Endothelial cell (in vitro differentiated cells): Measurements from ENCODE around the gene PPP1R18. TPM values are rescaled to one million over a fixed set of nuclear protein-coding genes. Genes with fewer than 3 reads are reported as not detected.

Source experiments
- DNase-seq: peaks from one replicate; pipeline ENCODE4 v3.0.0; 2021; ENCODE audit warnings: low spot score
- H3K27ac Mint-ChIP-seq: one replicate; pipeline ENCODE4 v1.8.0; 2021; ENCODE audit warnings: mixed read lengths, inconsistent platforms; ENCODE audit not compliant: unreplicated experiment
- H3K27me3 Mint-ChIP-seq: one replicate; pipeline ENCODE4 v1.8.0; 2021; ENCODE audit warnings: mild to moderate bottlenecking, moderate library complexity, mixed read lengths, inconsistent platforms; ENCODE audit not compliant: unreplicated experiment
- H3K36me3 Mint-ChIP-seq: one replicate; pipeline ENCODE4 v1.8.0; 2021; ENCODE audit warnings: mild to moderate bottlenecking, low read depth, mixed read lengths, inconsistent platforms; ENCODE audit not compliant: unreplicated experiment
- H3K4me1 Mint-ChIP-seq: one replicate; pipeline ENCODE4 v1.8.0; 2021; ENCODE audit warnings: mild to moderate bottlenecking, mixed read lengths, inconsistent platforms; ENCODE audit not compliant: unreplicated experiment
- H3K4me3 Mint-ChIP-seq: one replicate; pipeline ENCODE4 v1.8.0; 2021; ENCODE audit warnings: mild to moderate bottlenecking, mixed read lengths, inconsistent platforms; ENCODE audit not compliant: unreplicated experiment
- H3K9me3 Mint-ChIP-seq: one replicate; pipeline ENCODE4 v1.8.0; 2021; ENCODE audit warnings: mixed read lengths, inconsistent platforms; ENCODE audit not compliant: unreplicated experiment
- CTCF ChIP-seq: fragments of 200-600 bp; sonication (generic); IDR thresholded peaks from one replicate; pipeline ENCODE4 v1.5.0; 2021; ENCODE audit warnings: antibody characterized with exemption; ENCODE audit not compliant: unreplicated experiment
- total RNA-seq: library from RNA; stranded (reverse); fragmentation: NEBNext Ultra II Directional; extraction: Animal tissue kit (Norgen Biotek cat#: 25700); gene quantifications from one replicate; pipeline ENCODE4 v1.2.1, GENCODE V29; 2021; ENCODE audit not compliant: unreplicated experiment

Gene PPP1R18
- total RNA-seq, 1 donor from 2014 or later: 285 TPM

GRCh38 chr6:30657454-30657853 lies 29.0 kb downstream of the PPP1R18 start:
- H3K4me3 Mint-ChIP-seq: peak overlapping the region; percentile 61
- TF ChIP-seq CTCF: no peak
- H3K27me3 Mint-ChIP-seq: peaks cover 11% of the 10 kb centered on the region
- H3K4me1 Mint-ChIP-seq: peaks cover 22% of the 10 kb centered on the region
- DNase-seq: no peak
- H3K9me3 Mint-ChIP-seq: no peaks in the 10 kb centered on the region
- H3K36me3 Mint-ChIP-seq: peaks cover 60% of the 10 kb centered on the region
- H3K27ac Mint-ChIP-seq: peak overlapping the region; percentile 89

- Mint-ChIP-seq H3K36me3 (peaks cover 58% of the 10 kb centered on the region), H3K4me3 (no peak overlapping the region), H3K27ac (no peak overlapping the region), H3K4me1 (peaks cover 22% of the 10 kb centered on the region), H3K9me3 (no peaks in the 10 kb centered on the region), H3K27me3 (peaks cover 9% of the 10 kb centered on the region)
- DNase-seq: no peak
- no peak for TF ChIP-seq CTCF
These were observed 29.9 kb downstream of the PPP1R18 start for GRCh38 chr6:30656513-30656912.

- DNase-seq: no peak
- no peak for TF ChIP-seq CTCF
- peak overlapping the region; percentile 14 for H3K4me3 Mint-ChIP-seq
- H3K27ac Mint-ChIP-seq: peak overlapping the region; percentile 20
- peaks cover 9% of the 10 kb centered on the region for H3K27me3 Mint-ChIP-seq
- peaks cover 22% of the 10 kb centered on the region for H3K4me1 Mint-ChIP-seq
- no peaks in the 10 kb centered on the region for H3K9me3 Mint-ChIP-seq
- H3K36me3 Mint-ChIP-seq: peaks cover 56% of the 10 kb centered on the region
These were observed 30.7 kb downstream of the PPP1R18 start for GRCh38 chr6:30655743-30656094.

GRCh38 chr6:30654798-30655742 lies 31.4 kb downstream of the PPP1R18 start:
- peaks cover 8% of the 10 kb centered on the region for H3K27me3 Mint-ChIP-seq
- peak overlapping the region; percentile 75 for H3K4me3 Mint-ChIP-seq
- no peak for DNase-seq
- H3K27ac Mint-ChIP-seq: peak overlapping the region; percentile 48
- peaks cover 22% of the 10 kb centered on the region for H3K4me1 Mint-ChIP-seq
- H3K9me3 Mint-ChIP-seq: no peaks in the 10 kb centered on the region
- TF ChIP-seq CTCF: no peak
- H3K36me3 Mint-ChIP-seq: peaks cover 53% of the 10 kb centered on the region

- Mint-ChIP-seq H3K4me1 (peaks cover 19% of the 10 kb centered on the region), H3K9me3 (no peaks in the 10 kb centered on the region), H3K27me3 (peaks cover 1% of the 10 kb centered on the region), H3K27ac (no peak overlapping the region), H3K4me3 (no peak overlapping the region), H3K36me3 (peaks cover 38% of the 10 kb centered on the region)
- no peak for DNase-seq
- TF ChIP-seq CTCF: no peak
These were observed 35.3 kb downstream of the PPP1R18 start for GRCh38 chr6:30651143-30651542.
